Activated CD8-positive, alpha-beta T cell treated with anti-CD3 and anti-CD28 coated beads, Interleukin-2, amount 10 ng/mL, durations not matched to agents 7 days and 5 days (primary cell): ENCODE measurements around the gene GAD1. TPM values are rescaled to one million over a fixed set of nuclear protein-coding genes. Genes with fewer than 3 reads are reported as not detected.

Source experiments
- ATAC-seq: fragments of 150-1000 bp; cut with Tn5 transposase; one replicate; pipeline ENCODE4 v1.10.0; 2021; ENCODE audit warnings: moderate library complexity
- CTCF ChIA-PET: fragments of 350-600 bp; sonication (Branson Sonifier 250); formaldehyde crosslinking; loops from one replicate; lab custom pipeline; 2021; ENCODE audit warnings: antibody characterized with exemption; lab: Charles Lee
- POLR2A ChIA-PET: fragments of 350-600 bp; sonication (Branson Sonifier 250); formaldehyde crosslinking; loops from one replicate; lab custom pipeline; 2021; ENCODE audit warnings: antibody characterized with exemption; lab: Charles Lee
- DNase-seq: peaks from one replicate; pipeline ENCODE4 v3.0.0-alpha.2; 2020
- H3K27ac Mint-ChIP-seq: one replicate; pipeline ENCODE4 v1.8.0; 2021; ENCODE audit warnings: mild to moderate bottlenecking, mixed read lengths
- H3K27me3 Mint-ChIP-seq: one replicate; pipeline ENCODE4 v1.8.0; 2021; ENCODE audit warnings: low read depth, mixed read lengths
- H3K36me3 Mint-ChIP-seq: one replicate; pipeline ENCODE4 v1.8.0; 2021; ENCODE audit warnings: low read depth, mixed read lengths
- H3K4me1 Mint-ChIP-seq: one replicate; pipeline ENCODE4 v1.8.0; 2021; ENCODE audit warnings: low read depth, mixed read lengths
- H3K4me3 Mint-ChIP-seq: one replicate; pipeline ENCODE4 v1.8.0; 2021; ENCODE audit warnings: mild to moderate bottlenecking, mixed read lengths
- H3K9me3 Mint-ChIP-seq: one replicate; pipeline ENCODE4 v1.8.0; 2022; ENCODE audit warnings: mixed read lengths; ENCODE audit not compliant: insufficient read depth
- total RNA-seq, 2 experiments: library from RNA; stranded (reverse); gene quantifications; one replicate each; pipeline ENCODE4 v1.2.3, GENCODE V29; 2021

Gene GAD1
- total RNA-seq, 2 experiments from 2014 or later = 1.6 to 2.2 TPM

DNA sequence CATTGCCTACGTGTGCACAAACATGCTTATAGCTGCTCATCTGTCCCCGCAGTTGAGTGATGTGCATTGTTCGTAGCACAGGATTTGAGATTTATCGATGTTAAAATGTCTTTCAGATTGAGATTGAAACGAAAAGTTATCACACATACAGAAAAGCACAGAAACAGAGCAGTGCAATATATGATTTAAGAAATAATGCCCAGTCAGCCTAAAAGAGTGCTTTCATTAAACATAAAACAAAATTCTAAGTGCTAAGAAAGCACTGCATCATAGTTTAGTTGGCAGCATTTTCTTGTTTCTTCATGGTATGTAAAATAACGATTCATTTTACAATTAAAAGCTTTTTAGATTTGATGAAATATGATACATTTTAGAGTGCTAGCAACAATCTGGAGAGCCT is 80.4 kb downstream of the GAD1 start:
- ChIA-PET CTCF (interaction anchor here (1.7 to 2.9 kb wide), 2 partner anchors 24 to 32 kb away, joined by 5 to 8 read pairs; partner anchors contain the start of gene GORASP2), POLR2A (no interaction called here)
- Mint-ChIP-seq H3K4me1 (no peaks in the 10 kb centered on the region), H3K27ac (no peak overlapping the region), H3K9me3 (no peaks in the 10 kb centered on the region), H3K27me3 (peaks cover 24% of the 10 kb centered on the region), H3K4me3 (no peak overlapping the region), H3K36me3 (no peaks in the 10 kb centered on the region)
- DNase-seq (no peak), ATAC-seq (no peak)

DNA sequence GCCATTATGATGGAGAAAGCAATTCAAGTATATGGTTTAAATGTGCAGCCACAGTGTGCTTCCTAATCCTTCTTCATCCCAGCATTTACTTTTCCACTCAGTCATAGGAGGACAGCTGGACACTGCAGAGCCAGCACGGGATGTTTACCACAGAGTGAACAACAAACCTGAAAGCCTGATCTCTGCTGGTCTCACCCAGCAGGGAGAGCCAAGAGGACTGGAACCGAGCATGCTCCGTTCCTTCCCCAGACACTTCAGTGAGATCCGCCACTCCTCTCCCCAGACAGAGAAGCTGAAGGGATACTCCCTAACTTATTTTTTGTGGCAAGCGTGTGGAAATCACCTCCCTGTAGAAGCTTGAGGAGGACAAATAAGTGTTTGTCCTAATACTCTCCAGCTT is 89.2 kb downstream of the GAD1 start:
- Mint-ChIP-seq H3K27me3 (peaks cover 11% of the 10 kb centered on the region), H3K36me3 (no peaks in the 10 kb centered on the region), H3K9me3 (peaks cover 12% of the 10 kb centered on the region), H3K4me1 (no peaks in the 10 kb centered on the region), H3K4me3 (no peak overlapping the region), H3K27ac (no peak overlapping the region)
- ChIA-PET POLR2A (no interaction called here), CTCF (interaction anchor here (2.4 kb wide), 1 partner anchor 23 kb away, joined by 9 read pairs; the partner anchor contains the start of gene GORASP2)
- ATAC-seq (no peak), DNase-seq (no peak)

Other genes starting within 250 kb of the GAD1 start
- not detected for gene SP5, start 101.5 kb upstream of the GAD1 start, total RNA-seq
- not detected for gene ERICH2, start 46.5 kb upstream of the GAD1 start, total RNA-seq
- gene GORASP2, start 112.4 kb downstream of the GAD1 start, total RNA-seq = 10 to 100 TPM; 65.2 to 65.9 TPM